Gastroesophageal sphincter (tissue), 4 donors: ENCODE data around the gene MARCHF5. TPM values are rescaled to one million over a fixed set of nuclear protein-coding genes. Genes with fewer than 3 reads are reported as not detected.

Experiments
- ATAC-seq: fragments of 150-250 bp; one replicate; pipeline ENCODE4 v1.9.1; 2016; ENCODE audit warnings: mild to moderate bottlenecking, moderate library complexity
- H3K27ac ChIP-seq, 4 donors: fragments of 200-600 bp; sonication (generic) in 3 of 4; 1 replicate in 3 of 4; 2 replicates in 1 of 4; pipeline ENCODE4 v1.5.1; 2016 to 2019
- H3K27me3 ChIP-seq: fragments of 200-600 bp; sonication (generic); one replicate; pipeline ENCODE4 v1.5.1; 2019
- H3K36me3 ChIP-seq, 2 donors: fragments of 200-600 bp; sonication (generic); one replicate each; pipeline ENCODE4 v1.5.1; 2019; ENCODE audit warnings: control low read depth in 1 of 2
- H3K4me1 ChIP-seq, 3 donors: fragments of 200-600 bp; sonication (generic); 1 replicate in 2 of 3; 2 replicates in 1 of 3; pipeline ENCODE4 v1.5.1; 2016 to 2019; ENCODE audit warnings: control low read depth in 2 of 3
- H3K4me3 ChIP-seq, 2 donors: fragments of 200-600 bp; sonication (generic); one replicate each; pipeline ENCODE4 v1.5.1; 2019; ENCODE audit warnings: mild to moderate bottlenecking in 1 of 2, moderate library complexity in 1 of 2
- H3K9me3 ChIP-seq, 3 donors: fragments of 200-600 bp; sonication (generic); one replicate each; pipeline ENCODE4 v1.5.1; 2017 to 2019; ENCODE audit warnings: control low read depth in 2 of 3
- CTCF ChIP-seq, 4 experiments: fragments of 200-600 bp in 2 of 4; fragments of 450-650 bp in 2 of 4; sonication (generic) in 1 of 4; IDR thresholded peaks; one replicate each; pipeline ENCODE4 v1.5.1; 2017 to 2019; ENCODE audit warnings: antibody characterized with exemption in 4 of 4, mild to moderate bottlenecking in 2 of 4, moderate library complexity in 2 of 4
- EP300 ChIP-seq: sonication (generic); formaldehyde crosslinking; IDR thresholded peaks from one replicate; pipeline ENCODE4 v1.6.1; 2017; ENCODE audit warnings: antibody characterized with exemption, mild to moderate bottlenecking
- POLR2A ChIP-seq, 2 donors: fragments of 450-650 bp; IDR thresholded peaks; one replicate each; pipeline ENCODE4 v1.6.1; 2017; ENCODE audit warnings: antibody characterized with exemption in 2 of 2, mild to moderate bottlenecking in 2 of 2, moderate library complexity in 1 of 2
- POLR2AphosphoS5 ChIP-seq: sonication (generic); formaldehyde crosslinking; IDR thresholded peaks from one replicate; pipeline ENCODE4 v1.6.1; 2017; ENCODE audit warnings: antibody characterized with exemption
- WGBS, 2 donors: methylation state at CpG; one replicate each; pipeline ENCODE4 v1.1.5; 2018; ENCODE audit warnings: low coverage in 1 of 2; 5-methylcytosine and 5-hydroxymethylcytosine counted together
- total RNA-seq, 4 donors: library from RNA; depleted of rRNA; stranded (reverse); fragments of >200 nt; gene quantifications; one replicate each; pipeline ENCODE4 v1.1.0, GENCODE V29; 2016

The MARCHF5 gene
- total RNA-seq, 4 donors from 2014 or later: 11.5 to 16.0 (median 14.1) TPM

- no peak overlapping the region for H3K4me3 ChIP-seq
- no peaks in the 10 kb centered on the region for H3K4me1 ChIP-seq
- H3K9me3 ChIP-seq: no peaks in the 10 kb centered on the region
- H3K36me3 ChIP-seq: no peaks in the 10 kb centered on the region
- WGBS, 2 donors: 48 to 71% methylated on average over 2 to 4 of the region's 4 CpGs
- H3K27me3 ChIP-seq: no peaks in the 10 kb centered on the region
- no peak for TF ChIP-seq POLR2AphosphoS5
- TF ChIP-seq CTCF (IDR thresholded peaks at IDR 0.05): no peak
- TF ChIP-seq POLR2A (IDR thresholded peaks at IDR 0.05): no peak
- no peak for TF ChIP-seq EP300
- H3K27ac ChIP-seq: no peak overlapping the region
- no peak for ATAC-seq
Measured at GRCh38 chr10:92377962-92378361, 87.0 kb downstream of the MARCHF5 start.

- no peak for ATAC-seq
- WGBS, 2 donors: 43 to 47% methylated on average over 6 to 7 of the region's 7 CpGs
Measured at GRCh38 chr10:92381543-92381954, 90.6 kb downstream of the MARCHF5 start.

GRCh38 chr10:92382631-92383030, 91.7 kb downstream of the MARCHF5 start:
- 65 to 82% methylated on average over 3 to 4 of the region's 4 CpGs for WGBS, 2 donors
- no peak for ATAC-seq
- Histone ChIP-seq H3K27ac (no peak overlapping the region), H3K27me3 (no peaks in the 10 kb centered on the region), H3K4me3 (no peak overlapping the region), H3K36me3 (no peaks in the 10 kb centered on the region), H3K9me3 (no peaks in the 10 kb centered on the region), H3K4me1 (no peaks in the 10 kb centered on the region)
- TF ChIP-seq POLR2A (IDR thresholded peaks at IDR 0.05) (no peak), CTCF (IDR thresholded peaks at IDR 0.05) (no peak), POLR2AphosphoS5 (no peak), EP300 (no peak)

More at GRCh38 chr10:92381543-92381954, 90.6 kb downstream of the MARCHF5 start:
- no peaks in the 10 kb centered on the region for H3K4me1 ChIP-seq
- H3K36me3 ChIP-seq: no peaks in the 10 kb centered on the region
- H3K27me3 ChIP-seq: no peaks in the 10 kb centered on the region
- no peak overlapping the region for H3K4me3 ChIP-seq
- H3K9me3 ChIP-seq: no peaks in the 10 kb centered on the region
- no peak overlapping the region for H3K27ac ChIP-seq
- TF ChIP-seq EP300 (no peak), POLR2A (IDR thresholded peaks at IDR 0.05) (no peak)

GRCh38 chr10:92384741-92385140, 93.8 kb downstream of the MARCHF5 start:
- Histone ChIP-seq H3K4me3 (no peak overlapping the region), H3K27me3 (no peaks in the 10 kb centered on the region), H3K36me3 (no peaks in the 10 kb centered on the region), H3K9me3 (no peaks in the 10 kb centered on the region), H3K27ac (no peak overlapping the region), H3K4me1 (no peaks in the 10 kb centered on the region)
- TF ChIP-seq CTCF (IDR thresholded peaks at IDR 0.05) (no peak), POLR2AphosphoS5 (no peak), POLR2A (IDR thresholded peaks at IDR 0.05) (no peak), EP300 (no peak)
- 49 to 71% methylated on average over 1 to 2 of the region's 2 CpGs for WGBS, 2 donors
- ATAC-seq: no peak

- Histone ChIP-seq H3K27me3 (no peaks in the 10 kb centered on the region), H3K9me3 (no peaks in the 10 kb centered on the region), H3K27ac (no peak overlapping the region), H3K36me3 (no peaks in the 10 kb centered on the region), H3K4me1 (no peaks in the 10 kb centered on the region), H3K4me3 (no peak overlapping the region)
- 72 to 100% methylated on average over 1 to 2 of the region's 2 CpGs for WGBS, 2 donors
- no peak for ATAC-seq
- TF ChIP-seq CTCF (IDR thresholded peaks at IDR 0.05) (no peak), EP300 (no peak), POLR2AphosphoS5 (no peak)
Measured at GRCh38 chr10:92385831-92386230, 94.9 kb downstream of the MARCHF5 start.
